Measurements from ENCODE around the gene ATG2B.

Gene ATG2B

GRCh38 chr14:96238676-96239265 lies 124.4 kb downstream of the ATG2B start:
- H3K36me3 ChIP-seq (replicated peaks; ENCODE audit: low read depth, low read length) = no peaks in the 10 kb centered on the region
- no peak overlapping the region for H3K27ac ChIP-seq (ENCODE audit: low read length)

GRCh38 chr14:96237641-96238040 lies 125.5 kb downstream of the ATG2B start:
- Histone ChIP-seq H2AFZ (ENCODE audit: low read depth, low read length) (no peak overlapping the region), H3K4me1 (ENCODE audit: low read length) (no peaks in the 10 kb centered on the region), H3K27me3 (ENCODE audit: low read depth, low read length) (peaks cover 28% of the 10 kb centered on the region; the same call in 1 of the 2 replicates), H3K36me3 (replicated peaks; ENCODE audit: low read depth, low read length) (no peaks in the 10 kb centered on the region), H3K9ac (ENCODE audit: low read length) (no peak overlapping the region), H4K20me1 (ENCODE audit: insufficient read depth, low read length) (no peaks in the 10 kb centered on the region), H3K79me2 (ENCODE audit: low read length) (no peaks in the 10 kb centered on the region), H3K9me3 (ENCODE audit: insufficient read depth, low read length) (no peaks in the 10 kb centered on the region), H3K4me2 (ENCODE audit: low read length) (no peak overlapping the region), H3K27ac (ENCODE audit: low read length) (no peak overlapping the region), H3K4me3 (ENCODE audit: low read length) (no peak overlapping the region)
- TF ChIP-seq CTCF (IDR thresholded peaks at IDR 0.05; ENCODE audit: low read depth, low read length) (no peak), EZH2phosphoT487 (IDR thresholded peaks at IDR 0.05; ENCODE audit: low read depth) (no peak)

More at GRCh38 chr14:96238676-96239265, 124.4 kb downstream of the ATG2B start:
- Histone ChIP-seq H3K9ac (ENCODE audit: low read length) (no peak overlapping the region), H2AFZ (ENCODE audit: low read depth, low read length) (no peak overlapping the region), H3K27me3 (ENCODE audit: low read depth, low read length) (peaks cover 31% of the 10 kb centered on the region; the same call in 1 of the 2 replicates), H4K20me1 (ENCODE audit: insufficient read depth, low read length) (no peaks in the 10 kb centered on the region), H3K4me1 (ENCODE audit: low read length) (no peaks in the 10 kb centered on the region), H3K9me3 (ENCODE audit: insufficient read depth, low read length) (no peaks in the 10 kb centered on the region), H3K4me3 (ENCODE audit: low read length) (no peak overlapping the region), H3K79me2 (ENCODE audit: low read length) (no peaks in the 10 kb centered on the region), H3K4me2 (ENCODE audit: low read length) (no peak overlapping the region)
- TF ChIP-seq EZH2phosphoT487 (IDR thresholded peaks at IDR 0.05; ENCODE audit: low read depth) (no peak), CTCF (IDR thresholded peaks at IDR 0.05; ENCODE audit: low read depth, low read length) (no peak)

- TF ChIP-seq EZH2phosphoT487 (IDR thresholded peaks at IDR 0.05; ENCODE audit: low read depth) (no peak), CTCF (IDR thresholded peaks at IDR 0.05; ENCODE audit: low read depth, low read length) (no peak)
- Histone ChIP-seq H3K4me1 (ENCODE audit: low read length) (no peaks in the 10 kb centered on the region), H3K9me3 (ENCODE audit: insufficient read depth, low read length) (no peaks in the 10 kb centered on the region), H4K20me1 (ENCODE audit: insufficient read depth, low read length) (no peaks in the 10 kb centered on the region), H3K27ac (ENCODE audit: low read length) (no peak overlapping the region), H3K4me3 (ENCODE audit: low read length) (no peak overlapping the region), H3K27me3 (ENCODE audit: low read depth, low read length) (peaks cover 28% of the 10 kb centered on the region; the same call in 1 of the 2 replicates), H3K4me2 (ENCODE audit: low read length) (no peak overlapping the region), H3K79me2 (ENCODE audit: low read length) (no peaks in the 10 kb centered on the region), H2AFZ (ENCODE audit: low read depth, low read length) (no peak overlapping the region), H3K36me3 (replicated peaks; ENCODE audit: low read depth, low read length) (no peaks in the 10 kb centered on the region), H3K9ac (ENCODE audit: low read length) (no peak overlapping the region)
Observed at GRCh38 chr14:96235426-96235825, 127.7 kb downstream of the ATG2B start.

- no peak overlapping the region for H3K4me3 ChIP-seq (ENCODE audit: low read length)
- no peaks in the 10 kb centered on the region for H3K4me1 ChIP-seq (ENCODE audit: low read length)
- no peaks in the 10 kb centered on the region for H3K79me2 ChIP-seq (ENCODE audit: low read length)
- H2AFZ ChIP-seq (ENCODE audit: low read depth, low read length) = no peak overlapping the region
- no peak for TF ChIP-seq CTCF (IDR thresholded peaks at IDR 0.05; ENCODE audit: low read depth, low read length)
- TF ChIP-seq EZH2phosphoT487 (IDR thresholded peaks at IDR 0.05; ENCODE audit: low read depth) = no peak
- H4K20me1 ChIP-seq (ENCODE audit: insufficient read depth, low read length) = no peaks in the 10 kb centered on the region
- H3K9ac ChIP-seq (ENCODE audit: low read length) = no peak overlapping the region
- no peak overlapping the region for H3K27ac ChIP-seq (ENCODE audit: low read length)
- no peaks in the 10 kb centered on the region for H3K9me3 ChIP-seq (ENCODE audit: insufficient read depth, low read length)
- H3K27me3 ChIP-seq (ENCODE audit: low read depth, low read length) = peaks cover 18% of the 10 kb centered on the region; the same call in 1 of the 2 replicates
- H3K36me3 ChIP-seq (replicated peaks; ENCODE audit: low read depth, low read length) = no peaks in the 10 kb centered on the region
- H3K4me2 ChIP-seq (ENCODE audit: low read length) = no peak overlapping the region
Observed at GRCh38 chr14:96233661-96234060, 129.5 kb downstream of the ATG2B start.
